GM12865 (cell line): ENCODE data around the gene CD68.
A peak's percentile ranks its signal among the peaks of the same experiment; 100 is the strongest.
"Not testable (repeated sequence)": the region's sequence is repeated elsewhere in the genome, so short reads cannot be mapped to it uniquely, and the experiment has no call there.

Experiments used
- DNase-seq: peaks from one replicate; pipeline ENCODE4 v3.0.0; 2010; ENCODE audit warnings: low read depth
- H3K4me3 ChIP-seq: 2 replicates; pipeline ENCODE4 v1.5.1; 2011; ENCODE audit warnings: mild to moderate bottlenecking, low read depth, low read length, control low read depth
- CTCF ChIP-seq: IDR thresholded peaks from 2 replicates; pipeline ENCODE4 v1.5.1; 2011; ENCODE audit warnings: low read length, control low read depth, low read depth, inconsistent platforms; ENCODE audit not compliant: insufficient read depth; ENCODE audit errors: missing control alignments

Gene CD68

GRCh38 chr17:7589204-7589868, 9.9 kb downstream of the CD68 start:
- peak; percentile 80 for DNase-seq
- peak; percentile 80 for TF ChIP-seq CTCF
- no peak overlapping the region for H3K4me3 ChIP-seq

GRCh38 chr17:7589891-7590691, 10.7 kb downstream of the CD68 start, which contains the start of gene SOX15:
Gene SOX15, minus strand, starts transcription at chr17:7590094. Its CDS starts 418 bp downstream, at chr17:7589676.
- no peak within 1 kb of the TSS for H3K4me3 ChIP-seq
- DNase-seq: no peak
- TF ChIP-seq CTCF: no peak

DNA sequence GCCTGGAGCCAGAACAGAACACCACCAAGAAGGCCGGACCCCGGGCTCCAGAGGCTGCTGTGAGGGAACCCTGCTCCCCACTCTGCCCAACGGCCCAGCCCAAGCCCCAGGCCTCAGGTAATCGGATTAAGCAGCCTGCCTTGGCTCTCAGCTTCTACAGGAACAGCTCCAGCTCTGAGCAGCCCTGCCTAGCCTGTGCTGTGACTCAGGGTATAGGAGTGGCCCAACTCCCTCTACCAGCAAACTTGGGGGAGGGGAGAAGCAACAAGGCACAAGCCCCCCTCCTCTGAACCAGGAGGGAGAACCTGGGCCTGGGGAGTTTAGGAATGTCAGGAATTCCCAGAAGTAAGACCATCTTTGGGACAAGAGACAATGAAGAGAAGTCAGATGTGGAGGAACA, 11.3 kb downstream of the CD68 start:
- no peak for TF ChIP-seq CTCF
- DNase-seq: no peak
- H3K4me3 ChIP-seq: no peak overlapping the region

DNA sequence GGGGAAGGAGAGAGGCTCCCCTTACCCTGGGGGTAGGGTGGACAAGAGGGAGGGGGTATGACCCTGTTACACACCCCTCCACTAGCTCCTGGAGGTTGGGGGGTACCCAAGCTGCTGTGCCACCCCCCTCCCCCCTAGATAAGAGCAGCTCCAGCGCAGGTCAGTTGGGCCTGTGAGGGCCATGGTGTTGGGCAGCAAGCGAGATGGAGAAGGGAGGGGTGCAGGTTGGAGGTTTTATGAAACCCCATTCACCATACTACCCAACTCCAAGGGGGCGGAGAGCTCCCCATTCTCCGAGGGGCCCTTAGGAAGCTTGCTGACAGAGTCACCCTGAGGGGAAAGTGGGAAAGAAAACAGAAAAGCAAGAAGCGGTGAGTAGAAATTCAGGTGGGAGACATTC, 12.2 kb downstream of the CD68 start:
- DNase-seq: no peak
- no peak for TF ChIP-seq CTCF
- no peak overlapping the region for H3K4me3 ChIP-seq

GRCh38 chr17:7592422-7593021, 13.1 kb downstream of the CD68 start:
- DNase-seq: no peak
- no peak for TF ChIP-seq CTCF

DNA sequence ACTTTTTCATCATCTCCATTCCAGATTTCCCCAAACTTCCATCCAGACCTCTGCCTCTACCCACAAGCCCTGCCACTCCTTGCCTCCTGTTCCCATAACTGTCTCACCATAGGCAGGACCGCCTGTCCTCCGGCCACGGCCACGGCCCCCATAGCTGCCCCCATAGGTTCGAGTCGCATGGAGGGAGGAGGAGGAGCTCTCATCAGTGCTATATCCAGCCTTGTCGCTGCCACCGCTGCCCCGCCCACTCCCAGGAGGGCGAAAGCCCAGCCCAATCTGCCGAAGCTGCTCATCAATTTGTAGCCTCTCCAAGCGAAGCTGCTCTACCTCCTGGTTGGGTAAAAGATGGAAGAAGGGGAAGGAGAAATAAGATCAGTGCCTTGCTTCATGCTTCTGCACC, 13.9 kb downstream of the CD68 start:
- DNase-seq: no peak
- no peak for TF ChIP-seq CTCF
- no peak overlapping the region for H3K4me3 ChIP-seq

More at GRCh38 chr17:7592422-7593021, 13.1 kb downstream of the CD68 start:
- H3K4me3 ChIP-seq: no peak overlapping the region

- DNase-seq: not testable (repeated sequence)
Observed at GRCh38 chr17:7597561-7597960, 18.1 kb downstream of the CD68 start.

More at GRCh38 chr17:7597561-7597960, 18.1 kb downstream of the CD68 start:
- not testable (repeated sequence) for H3K4me3 ChIP-seq
